CD4-positive, alpha-beta T cell (primary cell): Measurements from ENCODE around the gene REC114. TPM values are rescaled to one million over a fixed set of nuclear protein-coding genes. Genes with fewer than 3 reads are reported as not detected.

ENCODE experiments used
- ATAC-seq: fragments of 200-7000 bp; cut with Tn5 transposase; one replicate; pipeline ENCODE4 v1.10.0; 2022; ENCODE audit warnings: mild to moderate bottlenecking; ENCODE audit not compliant: poor library complexity
- CTCF ChIA-PET: fragments of 350-600 bp; sonication (Branson Sonifier 250); formaldehyde crosslinking; loops from one replicate; lab custom pipeline; 2021; ENCODE audit warnings: antibody characterized with exemption, inconsistent platforms; lab: Charles Lee
- POLR2A ChIA-PET: fragments of 350-600 bp; sonication (Branson Sonifier 250); formaldehyde crosslinking; loops from one replicate; lab custom pipeline; 2021; ENCODE audit warnings: antibody characterized with exemption, inconsistent platforms; lab: Charles Lee
- DNase-seq, 14 experiments: peaks; one replicate each; pipeline ENCODE4 v3.0.0-alpha.2; 2013 to 2020; ENCODE audit warnings: mixed read lengths in 2 of 14
- H3K27ac ChIP-seq, 2 donors: one replicate each; pipeline versions ENCODE4 v1.5.1 to v1.7.0; 2013; ENCODE audit warnings: low read length in 2 of 2, low read depth in 1 of 2, mild to moderate bottlenecking in 1 of 2
- H3K27me3 ChIP-seq, 2 experiments: 1 replicate in 1 of 2; 2 replicates in 1 of 2; pipeline versions ENCODE4 v1.6.1 to v1.7.0; 2013; ENCODE audit warnings: low read length in 2 of 2, control low read depth in 1 of 2, mild to moderate bottlenecking in 1 of 2, moderate library complexity in 1 of 2; ENCODE audit not compliant: insufficient read depth in 2 of 2, control insufficient read depth in 1 of 2
- H3K36me3 ChIP-seq: one replicate; pipeline ENCODE4 v1.6.1; 2013; ENCODE audit warnings: low read length, control low read depth; ENCODE audit not compliant: insufficient read depth
- H3K4me1 ChIP-seq: one replicate; pipeline ENCODE4 v1.6.1; 2013; ENCODE audit warnings: low read length, control low read depth; ENCODE audit not compliant: insufficient read depth
- H3K4me3 ChIP-seq: one replicate; pipeline ENCODE4 v1.5.1; 2013; ENCODE audit warnings: mild to moderate bottlenecking, low read length, moderate library complexity
- H3K9me3 ChIP-seq, 2 experiments: 1 replicate in 1 of 2; 2 replicates in 1 of 2; pipeline versions ENCODE4 v1.6.1 to v1.7.0; 2013; ENCODE audit warnings: low read length in 2 of 2, mild to moderate bottlenecking in 2 of 2, control low read depth in 1 of 2, moderate library complexity in 1 of 2; ENCODE audit not compliant: control insufficient read depth in 1 of 2, insufficient read depth in 1 of 2
- H3K27ac Mint-ChIP-seq: one replicate; pipeline ENCODE4 v1.8.0; 2020; ENCODE audit warnings: mixed read lengths
- H3K27me3 Mint-ChIP-seq: one replicate; pipeline ENCODE4 v1.8.0; 2021; ENCODE audit warnings: mixed read lengths
- H3K36me3 Mint-ChIP-seq: one replicate; pipeline ENCODE4 v1.8.0; 2021; ENCODE audit warnings: low read depth, mixed read lengths
- H3K4me1 Mint-ChIP-seq: one replicate; pipeline ENCODE4 v1.8.0; 2021; ENCODE audit warnings: low read depth, mixed read lengths
- H3K4me3 Mint-ChIP-seq: one replicate; pipeline ENCODE4 v1.8.0; 2020; ENCODE audit warnings: mild to moderate bottlenecking, mixed read lengths
- H3K9me3 Mint-ChIP-seq: one replicate; pipeline ENCODE4 v1.8.0; 2020; ENCODE audit warnings: mixed read lengths
- CTCF ChIP-seq: fragments of 200-600 bp; IDR thresholded peaks from one replicate; pipeline ENCODE4 v1.8.0; 2022; ENCODE audit warnings: antibody characterized with exemption, mild to moderate bottlenecking
- intact Hi-C, 2 experiments: fragments of 100-400 bp; cut with DNase I in 1 of 2; cut with micrococcal nuclease in 1 of 2; formaldehyde crosslinking; loops; one replicate each; pipeline versions ENCODE4 v1.15.1 to v1.9.0; 2023 to 2025; cut with DNase I, micrococcal nuclease
- total RNA-seq, 174 experiments: library from RNA in 2 of 174; stranded (reverse) in 2 of 174; gene quantifications; one replicate each; pipeline ENCODE4 v1.2.3 and lab custom pipeline; 2021 to 2026

The REC114 gene
- total RNA-seq, 2 experiments from 2014 or later: not detected

GRCh38 chr15:73560501-73561117 lies 117.6 kb downstream of the REC114 start:
- Histone ChIP-seq H3K9me3 (no peaks in the 10 kb centered on the region), H3K27ac (no peak overlapping the region), H3K4me1 (no peaks in the 10 kb centered on the region), H3K27me3 (no peaks in the 10 kb centered on the region), H3K4me3 (no peak overlapping the region), H3K36me3 (peaks cover 69% of the 10 kb centered on the region)
- peaks cover 88% of the 10 kb centered on the region for H3K36me3 Mint-ChIP-seq
- peak in 4 of 14 experiments; percentile 9 to 66 (median 64) for DNase-seq
- H3K4me1 Mint-ChIP-seq: peaks cover 5% of the 10 kb centered on the region
- peak; percentile 55 for ATAC-seq
- no peaks in the 10 kb centered on the region for H3K27me3 Mint-ChIP-seq
- POLR2A ChIA-PET: interaction anchor here (0.5 to 1.5 kb wide), 2 partner anchors 76 to 140 kb away, joined by 3 to 6 read pairs; no protein-coding TSS in a partner anchor
- TF ChIP-seq CTCF: peak; percentile 73
- H3K9me3 Mint-ChIP-seq: no peaks in the 10 kb centered on the region
- CTCF ChIA-PET: interaction anchor here (0.6 to 1.5 kb wide), 6 partner anchors 9 to 145 kb away, joined by 3 to 27 read pairs (median 4); no protein-coding TSS in a partner anchor
- intact Hi-C loops: loop anchor here (1.0 to 5.0 kb wide), 4 partner anchors 76 to 142 kb away; no protein-coding TSS in a partner anchor
- no peak overlapping the region for H3K27ac Mint-ChIP-seq
- no peak overlapping the region for H3K4me3 Mint-ChIP-seq

DNA sequence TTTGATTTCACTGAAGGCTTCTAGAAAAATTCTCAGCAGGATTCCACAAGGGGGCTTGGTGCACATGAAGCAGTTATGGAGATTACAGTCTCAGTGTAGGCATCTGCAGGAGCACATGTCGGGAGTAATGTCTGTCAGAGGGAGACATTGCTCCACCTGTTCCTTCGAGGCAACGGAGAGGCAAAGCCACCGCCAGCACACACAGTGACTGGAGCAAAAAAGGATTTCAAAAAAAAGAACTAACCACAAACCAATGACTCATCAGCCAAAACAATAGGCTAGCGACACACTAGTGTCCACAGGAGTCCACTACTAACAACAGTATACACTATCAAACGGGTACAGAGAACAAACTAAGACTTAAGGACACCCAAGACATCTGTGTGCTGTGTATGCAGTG lies 121.3 kb downstream of the REC114 start:
- Mint-ChIP-seq H3K4me1 (no peaks in the 10 kb centered on the region), H3K4me3 (no peak overlapping the region), H3K9me3 (no peaks in the 10 kb centered on the region), H3K27me3 (no peaks in the 10 kb centered on the region), H3K36me3 (peaks cover 89% of the 10 kb centered on the region), H3K27ac (no peak overlapping the region)
- POLR2A ChIA-PET: no interaction called here
- TF ChIP-seq CTCF: no peak
- no peak for ATAC-seq
- Histone ChIP-seq H3K4me3 (no peak overlapping the region), H3K27me3 (no peaks in the 10 kb centered on the region), H3K4me1 (no peaks in the 10 kb centered on the region), H3K36me3 (peaks cover 80% of the 10 kb centered on the region), H3K27ac (no peak overlapping the region), H3K9me3 (no peaks in the 10 kb centered on the region)
- CTCF ChIA-PET: interaction anchor here (1.8 kb wide), 1 partner anchor 72 kb away, joined by 4 read pairs; no protein-coding TSS in a partner anchor
- peak in 2 of 14 experiments; percentile 5 to 25 for DNase-seq
- intact Hi-C loops: loop anchor here in 1 of 2 experiments (5.0 kb wide), 1 partner anchor 138 kb away; no protein-coding TSS in a partner anchor

DNA sequence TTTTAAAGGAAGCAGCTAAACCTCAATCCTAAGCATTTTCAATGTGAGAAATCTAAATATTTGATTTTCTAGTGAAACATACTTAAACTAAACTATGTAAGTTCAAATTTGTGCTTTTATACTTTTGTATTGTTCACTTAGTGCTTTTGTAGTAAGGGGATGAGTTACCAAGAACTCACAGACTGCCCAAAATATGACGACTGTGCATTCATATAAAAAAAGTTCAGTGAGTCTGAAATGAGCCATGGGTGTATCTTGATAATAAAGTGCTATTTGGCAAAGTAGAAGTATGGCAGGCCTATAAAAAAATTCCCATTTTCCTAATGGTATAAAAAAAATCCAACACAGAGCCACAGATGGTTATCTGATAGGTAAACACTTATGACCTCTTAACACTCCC lies 124.1 kb downstream of the REC114 start:
- Histone ChIP-seq H3K4me3 (no peak overlapping the region), H3K27me3 (no peaks in the 10 kb centered on the region), H3K9me3 (no peaks in the 10 kb centered on the region), H3K36me3 (peaks cover 87% of the 10 kb centered on the region), H3K4me1 (no peaks in the 10 kb centered on the region), H3K27ac (no peak overlapping the region)
- Mint-ChIP-seq H3K27me3 (no peaks in the 10 kb centered on the region), H3K9me3 (no peaks in the 10 kb centered on the region), H3K36me3 (peaks cover 94% of the 10 kb centered on the region), H3K4me3 (no peak overlapping the region), H3K4me1 (no peaks in the 10 kb centered on the region), H3K27ac (no peak overlapping the region)
- CTCF ChIA-PET: no interaction called here
- no peak for ATAC-seq
- no peak for DNase-seq
- no peak for TF ChIP-seq CTCF
- intact Hi-C loops: no loop called here
- POLR2A ChIA-PET: no interaction called here
